ENCODE measurements around the gene AOPEP.

AOPEP gene

GRCh38 chr9:95053611-95054570 lies 327.4 kb downstream of the AOPEP start:
- no peak for DNase-seq

- DNase-seq, result no peak
These were observed 328.9 kb downstream of the AOPEP start for GRCh38 chr9:95055334-95055850.

GRCh38 chr9:95055851-95056551 lies 329.5 kb downstream of the AOPEP start:
- DNase-seq, result peak; percentile 72

GRCh38 chr9:95057101-95057500 lies 330.6 kb downstream of the AOPEP start:
- no peak for DNase-seq

- DNase-seq, result no peak
These were observed 331.8 kb downstream of the AOPEP start for GRCh38 chr9:95058121-95058785.

DNA sequence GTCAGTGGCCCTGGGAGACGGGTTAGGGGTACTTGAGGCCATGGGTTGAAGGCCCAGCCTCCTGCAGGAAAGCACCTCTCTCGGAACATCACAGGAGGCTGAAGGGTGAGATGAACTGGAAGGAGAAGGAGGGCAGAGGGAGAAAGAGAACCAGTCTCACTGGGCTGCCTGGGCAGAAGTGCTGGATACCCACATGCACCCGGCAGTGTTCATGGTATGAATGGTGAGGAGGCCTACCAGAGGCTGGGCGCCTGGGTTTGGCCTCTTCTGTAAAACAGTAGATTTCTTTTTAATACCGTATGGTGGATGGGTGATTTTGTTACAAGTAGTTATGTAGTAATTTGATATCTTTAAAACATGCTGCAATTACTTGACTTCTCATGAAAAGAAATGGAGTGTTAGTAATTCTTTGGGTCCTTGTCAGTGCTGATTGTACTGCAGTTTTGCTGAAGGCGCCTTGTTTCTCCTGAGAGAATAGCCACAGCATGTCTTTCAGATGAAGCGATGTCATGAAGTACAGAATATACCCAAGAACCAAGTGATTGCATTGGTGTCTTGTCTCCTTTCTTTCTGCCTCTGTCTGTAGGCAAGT lies 332.4 kb downstream of the AOPEP start:
- DNase-seq, result no peak

GRCh38 chr9:95060234-95060633 lies 333.7 kb downstream of the AOPEP start:
- DNase-seq, result no peak

DNA sequence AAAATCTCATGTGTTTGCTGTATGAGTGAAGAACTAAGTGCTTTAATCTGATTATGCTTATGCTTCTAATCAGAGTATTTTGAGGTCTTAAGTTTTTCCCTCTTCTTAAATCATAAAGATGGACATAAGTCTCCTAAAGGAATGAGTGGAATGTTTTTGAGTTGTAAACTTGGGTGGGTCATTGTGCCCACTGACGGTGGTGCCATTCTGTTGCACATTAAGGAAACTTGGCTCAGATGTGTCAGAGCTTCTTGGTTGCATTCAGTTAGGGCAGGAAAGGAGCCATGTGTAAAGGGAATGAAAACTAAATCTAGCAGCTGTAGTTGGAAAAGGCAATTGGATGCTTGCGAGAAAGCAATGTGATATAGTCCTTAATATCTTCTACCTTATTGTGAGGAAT lies 334.4 kb downstream of the AOPEP start:
- no peak for DNase-seq

DNA sequence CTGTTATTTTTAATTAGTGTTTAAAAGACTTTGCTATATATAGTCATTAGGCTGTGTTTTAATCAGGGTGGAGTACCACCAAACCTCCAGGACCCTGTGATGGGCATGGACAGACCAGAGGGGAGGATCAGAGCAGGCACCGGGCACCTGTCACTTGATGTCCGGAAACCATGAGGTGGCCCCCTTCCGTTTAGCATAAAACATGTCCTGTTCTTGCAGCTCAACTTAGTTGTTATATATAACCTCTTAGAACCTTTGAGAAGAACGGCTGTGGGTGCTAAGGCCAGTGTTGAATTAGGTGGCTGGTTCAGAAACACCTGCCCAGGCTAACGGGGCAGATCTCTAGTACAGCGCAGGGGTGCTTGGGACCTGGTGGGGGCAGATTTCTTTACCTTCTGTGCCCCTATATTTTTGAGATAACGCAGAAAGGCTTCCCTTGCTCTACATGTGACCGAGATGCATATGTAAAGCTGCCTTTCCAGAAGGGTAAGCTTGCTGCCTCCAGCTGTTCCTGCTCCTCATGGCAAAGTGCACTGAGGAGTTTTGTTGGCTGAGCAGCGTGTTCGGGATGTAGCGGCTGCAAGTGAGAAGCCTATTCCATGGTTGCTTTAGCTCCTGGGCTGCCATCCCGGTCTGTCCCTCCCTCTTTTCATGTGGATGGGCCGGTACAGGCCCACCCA lies 335.6 kb downstream of the AOPEP start:
- no peak for DNase-seq

DNA sequence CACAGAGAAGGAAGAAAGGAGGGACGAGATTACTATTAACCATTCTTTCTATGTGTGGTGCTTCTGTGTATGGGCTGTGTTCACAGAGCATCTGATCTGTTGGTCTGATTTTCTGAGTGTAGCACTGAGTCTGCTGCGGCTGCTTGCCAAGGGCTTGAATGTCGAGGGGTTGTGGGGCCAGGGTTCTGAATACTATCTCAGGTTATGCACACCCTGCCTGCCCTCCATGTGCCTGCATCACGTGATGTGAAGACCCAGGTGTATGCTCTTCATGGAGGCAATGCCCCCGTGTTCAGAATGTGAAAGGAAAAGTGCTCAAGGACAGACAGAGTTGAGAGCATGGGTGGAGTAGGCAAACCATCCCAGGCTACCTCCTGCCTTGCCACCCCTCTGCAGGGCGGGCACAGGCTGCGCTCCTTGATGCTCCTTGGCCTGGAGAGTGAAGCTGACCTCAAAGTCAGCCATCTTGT lies 336.1 kb downstream of the AOPEP start:
- DNase-seq, result no peak

DNA sequence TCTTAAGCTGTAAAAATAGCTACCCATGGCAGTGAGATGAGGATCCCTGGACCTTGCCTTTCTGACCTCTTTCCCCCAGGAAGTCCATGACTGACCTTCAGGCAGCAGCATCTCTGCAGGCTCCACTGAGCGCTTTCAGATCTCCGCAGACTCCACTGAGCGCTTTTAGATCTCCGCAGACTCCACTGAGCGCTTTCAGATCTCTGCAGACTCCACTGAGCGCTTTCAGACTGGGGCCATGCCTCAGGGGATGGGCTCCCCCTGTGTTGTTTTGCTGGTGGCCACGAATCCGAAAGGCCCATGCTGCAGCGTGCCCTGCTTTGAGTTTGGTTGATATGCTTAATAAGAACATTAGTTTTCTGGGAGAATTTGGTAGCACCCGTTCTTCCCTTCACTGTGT lies 336.8 kb downstream of the AOPEP start:
- DNase-seq, result no peak

- DNase-seq, result no peak
These were observed 338.7 kb downstream of the AOPEP start for GRCh38 chr9:95065224-95065623.

- no peak for DNase-seq
These were observed 340.6 kb downstream of the AOPEP start for GRCh38 chr9:95067057-95067456.

- DNase-seq, result no peak
These were observed 341.4 kb downstream of the AOPEP start for GRCh38 chr9:95067897-95068296.

- no peak for DNase-seq
These were observed 344.1 kb downstream of the AOPEP start for GRCh38 chr9:95070549-95071021.

GRCh38 chr9:95071450-95071849 lies 345.0 kb downstream of the AOPEP start:
- no peak for DNase-seq

DNA sequence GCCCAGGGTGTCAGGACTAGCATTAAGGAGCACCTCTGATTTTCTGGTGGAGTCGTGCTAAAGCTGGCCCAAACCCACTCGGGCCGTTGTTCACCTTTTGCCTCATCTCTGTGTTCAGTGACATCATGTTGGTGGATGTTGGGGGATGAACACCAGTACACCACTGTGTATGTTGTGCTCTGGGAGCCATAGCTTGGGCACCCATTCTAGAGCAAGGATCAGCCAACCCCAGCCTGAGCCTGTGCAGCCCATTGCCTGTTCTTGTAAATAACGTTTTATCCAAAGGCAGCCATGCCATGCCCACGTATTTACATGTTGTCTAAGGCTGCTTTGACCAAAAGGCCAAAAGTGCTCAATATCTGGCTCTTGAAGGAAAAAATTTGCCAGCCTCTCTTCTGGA lies 345.4 kb downstream of the AOPEP start:
- DNase-seq, result no peak

DNA sequence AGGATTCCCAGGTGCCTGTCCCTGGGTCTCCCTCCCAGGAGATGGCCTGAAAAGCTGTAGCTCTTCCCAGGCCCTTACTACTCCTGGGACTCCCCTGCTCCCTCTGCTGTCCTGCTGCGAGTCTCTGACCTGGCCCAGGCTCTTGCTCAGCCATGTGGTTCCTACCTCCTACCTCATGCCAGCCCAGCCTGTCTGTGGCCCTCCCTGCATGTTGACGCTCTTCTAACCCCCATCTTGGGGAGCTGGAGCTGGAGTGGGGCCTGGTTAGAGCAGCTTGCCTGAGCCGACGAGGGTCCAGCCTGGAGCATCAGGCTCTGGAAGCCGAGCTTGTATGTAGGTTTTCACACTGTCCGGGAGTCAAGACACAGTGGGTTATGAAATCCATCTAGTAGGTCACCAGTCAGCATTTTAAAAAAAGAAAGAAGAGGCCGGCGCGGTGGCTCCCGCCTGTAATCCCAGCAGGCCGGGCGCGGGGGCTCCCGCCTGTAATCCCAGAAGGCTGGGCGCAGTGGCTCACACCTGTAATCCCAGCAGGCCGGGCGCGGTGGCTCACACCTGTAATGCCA lies 346.6 kb downstream of the AOPEP start:
- no peak for DNase-seq

GRCh38 chr9:95073918-95074317 lies 347.4 kb downstream of the AOPEP start:
- DNase-seq, result no peak

- no peak for DNase-seq
These were observed 348.1 kb downstream of the AOPEP start for GRCh38 chr9:95074632-95075031.

- no peak for DNase-seq
These were observed 349.2 kb downstream of the AOPEP start for GRCh38 chr9:95075700-95076099.

- DNase-seq, result no peak
These were observed 350.2 kb downstream of the AOPEP start for GRCh38 chr9:95076696-95077052.
